ENCODE results near the gene SUSD4. TPM values are rescaled to one million over a fixed set of nuclear protein-coding genes. Genes with fewer than 3 reads are reported as not detected.

The SUSD4 gene
- total RNA-seq, 5 donors from 2014 or later (not counting 1 experiment from before 2014, with no cell fraction given) = 1.3 to 16.7 (median 6.4) TPM

DNA sequence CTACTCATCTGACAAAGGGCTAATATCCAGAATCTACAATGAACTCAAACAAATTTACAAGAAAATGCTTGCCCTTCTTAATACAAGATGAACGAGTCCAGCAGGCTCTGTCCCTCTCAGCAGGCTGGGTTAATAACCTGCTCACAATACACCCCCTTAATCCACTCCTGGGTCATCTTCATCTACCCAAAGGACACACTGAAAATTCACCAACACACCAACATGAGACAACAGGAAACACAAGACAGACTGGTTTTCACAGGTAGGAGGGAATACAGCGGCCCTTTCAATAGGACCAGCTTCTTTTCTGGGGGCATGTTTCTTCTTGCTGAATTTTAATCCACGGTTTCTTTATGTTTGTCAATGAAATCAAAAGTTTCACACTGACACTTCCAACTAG, 44.6 kb downstream of the SUSD4 start:
- ChIA-PET POLR2A (no interaction called here), CTCF (no interaction called here)
- ATAC-seq (replicated peaks in 1 of 4) (no peak), DNase-seq (no peak)
- Histone ChIP-seq H3K4me3 (ENCODE audit: control insufficient read depth in 1 of 2, extremely low read depth in 1 of 2, low read length in 1 of 2) (no peak overlapping the region), H3K27me3 (replicated peaks in 1 of 2; ENCODE audit: control insufficient read depth in 2 of 2, extremely low read depth in 1 of 2, insufficient read depth in 2 of 2, low read length in 1 of 2) (peaks cover 0 to 4% of the 10 kb centered on the region in 2 experiments), H3K4me1 (ENCODE audit: control insufficient read depth in 1 of 2, extremely low read depth in 1 of 2, insufficient read depth in 2 of 2, low read length in 2 of 2) (peaks cover 17 to 23% of the 10 kb centered on the region in 2 experiments), H3K36me3 (ENCODE audit: control insufficient read depth in 2 of 2, extremely low read depth in 1 of 2, insufficient read depth in 1 of 2, low read length in 1 of 2) (peaks cover 0 to 1% of the 10 kb centered on the region in 2 donors), H3K9me3 (no peaks in the 10 kb centered on the region), H3K27ac (ENCODE audit: low read length) (no peak overlapping the region)
- no peaks in the 10 kb centered on the region for H3K9me3 Mint-ChIP-seq
- H3K27ac Mint-ChIP-seq = no peak overlapping the region
- H3K4me3 Mint-ChIP-seq = no peak overlapping the region
- H3K36me3 Mint-ChIP-seq = peaks cover 3% of the 10 kb centered on the region
- H3K4me1 Mint-ChIP-seq = peaks cover 29 to 38% (median 37%) of the 10 kb centered on the region in 3 donors
- H3K27me3 Mint-ChIP-seq = no peaks in the 10 kb centered on the region
- 69% methylated on average over 1 of the region's 3 CpGs for WGBS (ENCODE audit: insufficient coverage)

DNA sequence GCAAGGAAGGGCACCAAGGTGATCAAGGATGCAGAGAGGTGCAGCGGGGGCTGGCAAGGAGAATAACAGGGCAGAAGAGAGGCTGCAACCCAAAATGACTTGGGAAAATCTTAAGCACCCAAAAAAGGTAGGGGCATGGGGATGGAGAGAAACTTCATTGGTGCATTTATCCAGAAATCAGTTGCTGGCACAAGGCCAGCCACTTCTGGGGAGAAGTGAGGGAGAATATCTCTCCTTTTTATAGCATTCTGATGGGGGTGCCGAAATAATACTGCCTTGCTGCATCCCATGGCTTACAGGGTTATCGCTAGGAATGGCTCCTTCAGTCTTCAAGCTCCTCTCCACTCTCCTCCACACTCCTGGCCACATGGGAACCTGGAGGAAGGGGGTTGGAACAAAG, 47.9 kb downstream of the SUSD4 start:
- Histone ChIP-seq H3K36me3 (ENCODE audit: control insufficient read depth in 2 of 2, extremely low read depth in 1 of 2, insufficient read depth in 1 of 2, low read length in 1 of 2) (no peaks in the 10 kb centered on the region), H3K9me3 (no peaks in the 10 kb centered on the region), H3K27me3 (replicated peaks in 1 of 2; ENCODE audit: control insufficient read depth in 2 of 2, extremely low read depth in 1 of 2, insufficient read depth in 2 of 2, low read length in 1 of 2) (no peaks in the 10 kb centered on the region), H3K27ac (ENCODE audit: low read length) (no peak overlapping the region), H3K4me1 (ENCODE audit: control insufficient read depth in 1 of 2, extremely low read depth in 1 of 2, insufficient read depth in 2 of 2, low read length in 2 of 2) (peaks cover 4 to 7% of the 10 kb centered on the region in 2 experiments), H3K4me3 (ENCODE audit: control insufficient read depth in 1 of 2, extremely low read depth in 1 of 2, low read length in 1 of 2) (no peak overlapping the region)
- Mint-ChIP-seq H3K4me1 (peaks cover 6 to 16% (median 14%) of the 10 kb centered on the region in 3 donors), H3K9me3 (no peaks in the 10 kb centered on the region), H3K27ac (no peak overlapping the region), H3K4me3 (no peak overlapping the region), H3K36me3 (peaks cover 6% of the 10 kb centered on the region), H3K27me3 (no peaks in the 10 kb centered on the region)
- CTCF ChIA-PET = no interaction called here
- POLR2A ChIA-PET = no interaction called here
- WGBS (ENCODE audit: insufficient coverage) = 100% methylated on average over 1 of the region's 3 CpGs
- ATAC-seq (replicated peaks in 1 of 4) (no peak), DNase-seq (no peak)

DNA sequence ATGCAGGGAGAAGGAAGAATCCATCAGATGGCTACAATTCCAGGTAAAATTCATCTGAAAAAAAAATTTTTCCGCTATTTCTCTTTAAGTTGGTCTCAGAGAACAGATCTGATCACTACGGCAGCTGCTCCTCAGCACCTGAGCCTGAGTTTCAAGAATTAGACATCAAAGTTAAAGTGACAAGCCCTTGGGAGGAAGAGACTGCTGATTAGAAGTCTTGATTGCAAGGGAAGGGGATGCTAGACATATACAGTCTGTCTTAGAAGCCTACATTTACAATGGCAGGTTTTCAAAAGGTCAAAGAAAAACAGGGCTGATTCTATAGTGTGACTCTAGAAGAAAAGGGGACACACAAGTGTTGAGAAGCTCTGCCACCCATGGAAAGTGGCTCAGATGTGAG, 48.3 kb downstream of the SUSD4 start:
- Mint-ChIP-seq H3K27me3 (no peaks in the 10 kb centered on the region), H3K4me3 (no peak overlapping the region), H3K4me1 (peaks cover 6 to 14% (median 14%) of the 10 kb centered on the region in 3 donors), H3K36me3 (peaks cover 2% of the 10 kb centered on the region), H3K27ac (no peak overlapping the region), H3K9me3 (no peaks in the 10 kb centered on the region)
- H3K9me3 ChIP-seq = no peaks in the 10 kb centered on the region
- CTCF ChIA-PET = no interaction called here
- ATAC-seq (replicated peaks in 1 of 4) = peak in 1 of 4 experiments; percentile 54
- H3K27ac ChIP-seq (ENCODE audit: low read length) = no peak overlapping the region
- 80% methylated on average over 1 of the region's 2 CpGs for WGBS (ENCODE audit: insufficient coverage)
- no peak for DNase-seq
- POLR2A ChIA-PET = no interaction called here
- peaks cover 4 to 7% of the 10 kb centered on the region in 2 experiments for H3K4me1 ChIP-seq (ENCODE audit: control insufficient read depth in 1 of 2, extremely low read depth in 1 of 2, insufficient read depth in 2 of 2, low read length in 2 of 2)
- no peak overlapping the region for H3K4me3 ChIP-seq (ENCODE audit: control insufficient read depth in 1 of 2, extremely low read depth in 1 of 2, low read length in 1 of 2)
- H3K27me3 ChIP-seq (replicated peaks in 1 of 2; ENCODE audit: control insufficient read depth in 2 of 2, extremely low read depth in 1 of 2, insufficient read depth in 2 of 2, low read length in 1 of 2) = no peaks in the 10 kb centered on the region
- H3K36me3 ChIP-seq (ENCODE audit: control insufficient read depth in 2 of 2, extremely low read depth in 1 of 2, insufficient read depth in 1 of 2, low read length in 1 of 2) = no peaks in the 10 kb centered on the region

DNA sequence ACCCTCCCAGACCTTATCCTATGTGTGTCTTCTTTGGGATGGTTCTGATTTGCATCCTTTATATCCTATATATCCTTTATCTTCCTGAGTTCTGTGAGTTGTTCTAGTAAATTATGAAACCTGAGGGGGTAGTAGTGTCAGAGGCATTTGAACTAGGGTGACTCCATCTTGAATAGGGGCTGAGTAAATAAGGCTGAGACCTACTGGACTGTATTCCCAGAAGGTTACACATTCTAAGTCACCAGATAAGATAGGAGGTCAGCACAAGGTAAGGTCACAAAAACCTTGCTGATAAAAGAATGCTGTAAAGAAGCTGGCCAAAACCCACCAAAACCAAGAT, 50.6 kb downstream of the SUSD4 start:
- H3K36me3 ChIP-seq (ENCODE audit: control insufficient read depth in 2 of 2, extremely low read depth in 1 of 2, insufficient read depth in 1 of 2, low read length in 1 of 2) = no peaks in the 10 kb centered on the region
- Mint-ChIP-seq H3K36me3 (peaks cover 2% of the 10 kb centered on the region), H3K27ac (no peak overlapping the region), H3K4me3 (no peak overlapping the region), H3K27me3 (no peaks in the 10 kb centered on the region), H3K9me3 (no peaks in the 10 kb centered on the region), H3K4me1 (peaks cover 9 to 20% (median 16%) of the 10 kb centered on the region in 3 donors)
- no peaks in the 10 kb centered on the region for H3K27me3 ChIP-seq (replicated peaks in 1 of 2; ENCODE audit: control insufficient read depth in 2 of 2, extremely low read depth in 1 of 2, insufficient read depth in 2 of 2, low read length in 1 of 2)
- no peak overlapping the region for H3K4me3 ChIP-seq (ENCODE audit: control insufficient read depth in 1 of 2, extremely low read depth in 1 of 2, low read length in 1 of 2)
- peaks cover 4 to 7% of the 10 kb centered on the region in 2 experiments for H3K4me1 ChIP-seq (ENCODE audit: control insufficient read depth in 1 of 2, extremely low read depth in 1 of 2, insufficient read depth in 2 of 2, low read length in 2 of 2)
- H3K27ac ChIP-seq (ENCODE audit: low read length) = no peak overlapping the region
- POLR2A ChIA-PET = no interaction called here
- CTCF ChIA-PET = no interaction called here
- H3K9me3 ChIP-seq = no peaks in the 10 kb centered on the region
- no peak for DNase-seq
- no peak for ATAC-seq (replicated peaks in 1 of 4)

DNA sequence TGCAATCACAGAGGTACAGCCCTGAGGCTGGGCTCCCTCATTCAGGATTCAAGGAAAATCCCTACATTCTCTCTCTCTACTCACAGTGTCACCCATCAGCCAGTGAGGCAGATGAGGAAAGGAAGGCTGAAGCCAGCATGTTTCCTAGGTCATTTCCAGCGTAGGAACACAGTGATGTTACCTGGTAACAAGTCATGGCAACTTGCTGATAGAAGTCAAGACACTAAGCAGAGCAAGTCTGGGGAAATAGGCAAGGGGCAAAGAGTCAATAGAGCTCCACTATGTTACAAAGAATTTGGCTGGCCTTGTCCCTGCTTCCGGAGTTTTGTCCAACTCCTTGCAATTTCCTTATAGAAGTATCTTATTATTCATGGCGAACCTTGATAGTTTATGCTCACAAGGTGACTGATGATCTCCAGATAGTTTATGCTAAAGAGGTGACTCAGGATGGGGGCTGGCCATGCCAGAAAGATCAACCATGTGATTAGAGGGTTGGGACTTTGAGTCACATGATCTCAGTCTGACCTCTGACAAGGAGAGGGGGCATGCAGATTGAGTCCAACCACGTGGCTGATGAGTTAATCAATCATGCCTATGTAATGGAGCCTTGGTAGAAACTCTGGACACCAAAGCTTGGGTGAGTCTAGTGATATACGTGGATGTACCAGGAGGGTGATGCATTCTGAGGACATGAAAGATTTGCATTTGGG, 51.1 kb downstream of the SUSD4 start:
- Histone ChIP-seq H3K27me3 (replicated peaks in 1 of 2; ENCODE audit: control insufficient read depth in 2 of 2, extremely low read depth in 1 of 2, insufficient read depth in 2 of 2, low read length in 1 of 2) (no peaks in the 10 kb centered on the region), H3K27ac (ENCODE audit: low read length) (no peak overlapping the region), H3K4me1 (ENCODE audit: control insufficient read depth in 1 of 2, extremely low read depth in 1 of 2, insufficient read depth in 2 of 2, low read length in 2 of 2) (peaks cover 7% of the 10 kb centered on the region in 2 experiments), H3K4me3 (ENCODE audit: control insufficient read depth in 1 of 2, extremely low read depth in 1 of 2, low read length in 1 of 2) (no peak overlapping the region), H3K36me3 (ENCODE audit: control insufficient read depth in 2 of 2, extremely low read depth in 1 of 2, insufficient read depth in 1 of 2, low read length in 1 of 2) (no peaks in the 10 kb centered on the region), H3K9me3 (no peaks in the 10 kb centered on the region)
- ATAC-seq (replicated peaks in 1 of 4) (no peak), DNase-seq (no peak)
- no peaks in the 10 kb centered on the region for H3K27me3 Mint-ChIP-seq
- CTCF ChIA-PET = no interaction called here
- no peak overlapping the region for H3K27ac Mint-ChIP-seq
- no peak overlapping the region for H3K4me3 Mint-ChIP-seq
- H3K9me3 Mint-ChIP-seq = no peaks in the 10 kb centered on the region
- POLR2A ChIA-PET = no interaction called here
- H3K36me3 Mint-ChIP-seq = peaks cover 2% of the 10 kb centered on the region
- 50% methylated on average over 1 of the region's 5 CpGs for WGBS (ENCODE audit: insufficient coverage)
- peaks cover 13 to 24% (median 21%) of the 10 kb centered on the region in 3 donors for H3K4me1 Mint-ChIP-seq

DNA sequence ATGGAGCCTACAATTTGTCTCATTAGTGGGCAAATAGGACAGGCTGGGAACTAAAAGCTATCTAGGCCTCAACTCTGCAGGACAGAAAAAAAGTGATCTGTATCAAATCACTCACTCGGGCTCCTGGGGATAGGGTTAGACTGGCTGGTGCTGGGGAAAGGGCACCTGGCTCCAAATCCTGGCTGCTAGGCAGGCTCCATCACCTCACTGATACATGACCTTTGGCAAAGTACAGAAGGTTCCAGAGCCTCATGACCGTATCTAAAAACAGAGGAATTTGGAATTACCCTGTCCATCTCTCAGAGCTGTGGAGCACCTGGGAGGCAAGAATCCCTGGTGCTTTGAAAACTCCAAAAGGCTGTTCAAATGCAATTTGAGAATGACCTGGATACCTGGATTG, 51.7 kb downstream of the SUSD4 start:
- Histone ChIP-seq H3K36me3 (ENCODE audit: control insufficient read depth in 2 of 2, extremely low read depth in 1 of 2, insufficient read depth in 1 of 2, low read length in 1 of 2) (no peaks in the 10 kb centered on the region), H3K4me3 (ENCODE audit: control insufficient read depth in 1 of 2, extremely low read depth in 1 of 2, low read length in 1 of 2) (no peak overlapping the region), H3K27ac (ENCODE audit: low read length) (no peak overlapping the region), H3K4me1 (ENCODE audit: control insufficient read depth in 1 of 2, extremely low read depth in 1 of 2, insufficient read depth in 2 of 2, low read length in 2 of 2) (peaks cover 7 to 8% of the 10 kb centered on the region in 2 experiments), H3K9me3 (no peaks in the 10 kb centered on the region), H3K27me3 (replicated peaks in 1 of 2; ENCODE audit: control insufficient read depth in 2 of 2, extremely low read depth in 1 of 2, insufficient read depth in 2 of 2, low read length in 1 of 2) (no peaks in the 10 kb centered on the region)
- no peak for ATAC-seq (replicated peaks in 1 of 4)
- Mint-ChIP-seq H3K36me3 (peaks cover 2% of the 10 kb centered on the region), H3K27me3 (no peaks in the 10 kb centered on the region), H3K4me1 (peaks cover 16 to 27% (median 26%) of the 10 kb centered on the region in 3 donors), H3K9me3 (no peaks in the 10 kb centered on the region), H3K4me3 (no peak overlapping the region), H3K27ac (no peak overlapping the region)
- ChIA-PET CTCF (no interaction called here), POLR2A (no interaction called here)
- no peak for DNase-seq
- WGBS (ENCODE audit: insufficient coverage) = 89% methylated on average over 1 of the region's 2 CpGs

DNA sequence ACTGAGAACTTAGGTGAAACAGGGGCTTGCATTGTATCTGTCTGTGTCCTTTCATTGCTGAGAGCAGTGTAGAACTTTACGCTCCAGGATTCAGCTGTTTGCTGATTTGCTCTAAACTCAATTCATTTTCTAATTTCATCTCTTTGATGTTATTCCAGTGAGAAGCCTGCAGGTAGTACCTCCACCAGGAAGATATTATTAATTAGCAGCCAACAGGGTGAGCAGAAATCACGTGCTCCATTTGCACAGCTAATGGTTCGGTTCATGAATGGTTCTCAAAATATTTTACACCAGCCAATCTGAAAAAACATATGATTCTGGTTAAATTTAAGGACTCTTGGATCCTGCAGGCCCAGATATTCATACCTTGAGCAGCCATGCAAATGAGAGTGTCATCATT, 52.1 kb downstream of the SUSD4 start:
- DNase-seq (no peak), ATAC-seq (replicated peaks in 1 of 4) (no peak)
- Mint-ChIP-seq H3K27me3 (no peaks in the 10 kb centered on the region), H3K27ac (no peak overlapping the region), H3K4me3 (no peak overlapping the region), H3K9me3 (no peaks in the 10 kb centered on the region), H3K36me3 (peaks cover 2% of the 10 kb centered on the region), H3K4me1 (peaks cover 16 to 29% (median 26%) of the 10 kb centered on the region in 3 donors)
- WGBS (ENCODE audit: insufficient coverage) = no CpG with 5 or more reads among the region's 3 CpGs
- no peaks in the 10 kb centered on the region for H3K9me3 ChIP-seq
- CTCF ChIA-PET = no interaction called here
- POLR2A ChIA-PET = no interaction called here
- no peaks in the 10 kb centered on the region for H3K27me3 ChIP-seq (replicated peaks in 1 of 2; ENCODE audit: control insufficient read depth in 2 of 2, extremely low read depth in 1 of 2, insufficient read depth in 2 of 2, low read length in 1 of 2)
- no peaks in the 10 kb centered on the region for H3K36me3 ChIP-seq (ENCODE audit: control insufficient read depth in 2 of 2, extremely low read depth in 1 of 2, insufficient read depth in 1 of 2, low read length in 1 of 2)
- no peak overlapping the region for H3K27ac ChIP-seq (ENCODE audit: low read length)
- H3K4me3 ChIP-seq (ENCODE audit: control insufficient read depth in 1 of 2, extremely low read depth in 1 of 2, low read length in 1 of 2) = no peak overlapping the region
- peaks cover 7 to 10% of the 10 kb centered on the region in 2 experiments for H3K4me1 ChIP-seq (ENCODE audit: control insufficient read depth in 1 of 2, extremely low read depth in 1 of 2, insufficient read depth in 2 of 2, low read length in 2 of 2)
